DND-41 (cell line): ENCODE results near the gene DCLRE1B.

ENCODE experiments used
- ATAC-seq: fragments of 200-7000 bp; cut with Tn5 transposase; 3 replicates; pipeline ENCODE4 v1.9.1; 2021; ENCODE audit warnings: low read depth; ENCODE audit not compliant: insufficient read depth
- DNase-seq: peaks from one replicate; pipeline ENCODE4 v3.0.0-alpha.2; 2020
- H2AFZ ChIP-seq: 2 replicates; pipeline ENCODE4 v1.6.0; 2012; ENCODE audit warnings: low read depth, low read length
- H3K27ac ChIP-seq: 2 replicates; pipeline ENCODE4 v1.5.1; 2012; ENCODE audit warnings: low read length, inconsistent platforms
- H3K27me3 ChIP-seq: fragments of 200-600 bp; sonication (generic); 2 replicates; pipeline ENCODE4 v1.6.0; 2012; ENCODE audit warnings: low read length, mild to moderate bottlenecking, inconsistent platforms; ENCODE audit not compliant: insufficient read depth, poor library complexity
- H3K36me3 ChIP-seq: 2 replicates; pipeline ENCODE4 v1.5.1; 2012; ENCODE audit warnings: low read length, inconsistent platforms; ENCODE audit not compliant: insufficient read depth
- H3K4me1 ChIP-seq: 2 replicates; pipeline ENCODE4 v1.5.1; 2012; ENCODE audit warnings: mild to moderate bottlenecking, low read length; ENCODE audit not compliant: insufficient read depth
- H3K4me2 ChIP-seq: 2 replicates; pipeline ENCODE4 v1.6.0; 2012; ENCODE audit warnings: mild to moderate bottlenecking, moderate library complexity, low read length, inconsistent platforms; ENCODE audit not compliant: insufficient read depth
- H3K4me3 ChIP-seq, 2 experiments: fragments of 200-600 bp in 1 of 2; shearing (Covaris generic) in 1 of 2; 2 replicates each; pipeline ENCODE4 v1.5.1; 2012 to 2016; ENCODE audit warnings: inconsistent platforms in 2 of 2, low read length in 2 of 2, mild to moderate bottlenecking in 2 of 2, low read depth in 1 of 2, moderate library complexity in 1 of 2
- H3K79me2 ChIP-seq: 2 replicates; pipeline ENCODE4 v1.6.0; 2012; ENCODE audit warnings: low read length, inconsistent platforms; ENCODE audit not compliant: insufficient read depth
- H3K9ac ChIP-seq: 2 replicates; pipeline ENCODE4 v1.6.0; 2012; ENCODE audit warnings: low read depth, mild to moderate bottlenecking, inconsistent platforms, low read length, moderate library complexity
- H3K9me3 ChIP-seq: 2 replicates; pipeline ENCODE4 v1.5.1; 2012; ENCODE audit warnings: low read length, moderate library complexity, mild to moderate bottlenecking, inconsistent platforms; ENCODE audit not compliant: insufficient read depth, severe bottlenecking
- H4K20me1 ChIP-seq: 2 replicates; pipeline ENCODE4 v1.6.0; 2012; ENCODE audit warnings: low read length; ENCODE audit not compliant: insufficient read depth
- EZH2 ChIP-seq: IDR thresholded peaks from 3 replicates; pipeline ENCODE4 v1.6.1; 2012; ENCODE audit warnings: borderline replicate concordance, low read depth, mild to moderate bottlenecking, moderate library complexity, low read length, inconsistent platforms; ENCODE audit not compliant: severe bottlenecking
- TF ChIP-seq, protein P1 (sequence below): IDR thresholded peaks from 2 replicates; pipeline ENCODE4 v1.5.1; 2012; ENCODE audit warnings: borderline replicate concordance, low read length, moderate library complexity, mild to moderate bottlenecking; ENCODE audit not compliant: poor library complexity, severe bottlenecking; ENCODE audit errors: extremely low read depth

The DCLRE1B gene

DNA sequence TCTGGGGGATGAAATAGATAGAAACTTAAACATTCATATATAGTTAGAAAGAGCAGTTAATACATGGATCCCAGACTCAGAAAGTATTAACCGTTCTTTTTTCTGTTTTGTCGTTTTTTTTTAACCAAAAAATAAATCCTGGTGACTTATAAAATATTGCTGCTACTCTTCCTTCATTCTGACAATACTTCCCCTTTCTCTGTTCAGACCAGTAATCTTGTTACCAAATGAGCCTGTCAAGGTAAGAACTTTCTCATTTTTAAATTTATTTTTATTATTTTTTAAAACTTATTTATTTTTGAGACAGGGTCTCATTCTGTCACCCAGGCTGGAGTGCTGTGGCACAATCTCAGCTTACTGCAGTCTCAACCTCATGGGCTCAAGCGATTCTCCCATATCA lies 47.4 kb upstream of the DCLRE1B start:
- H3K9ac ChIP-seq: no peak overlapping the region
- peaks cover 49% of the 10 kb centered on the region for H3K36me3 ChIP-seq
- no peak overlapping the region for H2AFZ ChIP-seq
- no peak for ATAC-seq
- TF ChIP-seq, protein P1, sequence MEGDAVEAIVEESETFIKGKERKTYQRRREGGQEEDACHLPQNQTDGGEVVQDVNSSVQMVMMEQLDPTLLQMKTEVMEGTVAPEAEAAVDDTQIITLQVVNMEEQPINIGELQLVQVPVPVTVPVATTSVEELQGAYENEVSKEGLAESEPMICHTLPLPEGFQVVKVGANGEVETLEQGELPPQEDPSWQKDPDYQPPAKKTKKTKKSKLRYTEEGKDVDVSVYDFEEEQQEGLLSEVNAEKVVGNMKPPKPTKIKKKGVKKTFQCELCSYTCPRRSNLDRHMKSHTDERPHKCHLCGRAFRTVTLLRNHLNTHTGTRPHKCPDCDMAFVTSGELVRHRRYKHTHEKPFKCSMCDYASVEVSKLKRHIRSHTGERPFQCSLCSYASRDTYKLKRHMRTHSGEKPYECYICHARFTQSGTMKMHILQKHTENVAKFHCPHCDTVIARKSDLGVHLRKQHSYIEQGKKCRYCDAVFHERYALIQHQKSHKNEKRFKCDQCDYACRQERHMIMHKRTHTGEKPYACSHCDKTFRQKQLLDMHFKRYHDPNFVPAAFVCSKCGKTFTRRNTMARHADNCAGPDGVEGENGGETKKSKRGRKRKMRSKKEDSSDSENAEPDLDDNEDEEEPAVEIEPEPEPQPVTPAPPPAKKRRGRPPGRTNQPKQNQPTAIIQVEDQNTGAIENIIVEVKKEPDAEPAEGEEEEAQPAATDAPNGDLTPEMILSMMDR: no peak
- no peak for TF ChIP-seq EZH2
- DNase-seq: no peak
- no peak overlapping the region for H3K4me2 ChIP-seq
- peaks cover 6% of the 10 kb centered on the region; the same call in 1 of the 2 replicates for H3K79me2 ChIP-seq
- no peaks in the 10 kb centered on the region for H3K9me3 ChIP-seq
- H3K27me3 ChIP-seq: no peaks in the 10 kb centered on the region
- H3K27ac ChIP-seq: no peak overlapping the region
- H3K4me3 ChIP-seq: no peak overlapping the region
- H4K20me1 ChIP-seq: no peaks in the 10 kb centered on the region
- H3K4me1 ChIP-seq: no peaks in the 10 kb centered on the region

DNA sequence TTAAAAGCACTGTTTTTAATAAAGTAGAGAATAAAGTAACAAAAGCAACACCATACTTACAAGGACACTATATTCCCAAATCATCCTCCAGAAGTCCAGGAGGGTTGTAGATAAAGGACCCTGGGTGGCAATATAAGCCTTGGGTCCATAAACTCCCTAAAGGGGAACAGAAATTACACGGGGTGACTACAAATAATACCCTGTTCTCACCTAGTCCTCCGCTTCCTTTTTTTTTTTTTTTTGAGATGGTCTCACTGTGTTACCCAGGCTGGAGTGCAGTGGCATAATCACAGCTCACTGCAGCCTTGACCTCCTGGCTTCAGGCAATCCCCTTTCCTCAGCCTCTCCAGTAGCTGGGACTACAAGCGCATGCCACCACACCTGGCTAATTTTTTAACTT lies 46.7 kb upstream of the DCLRE1B start:
- Histone ChIP-seq H4K20me1 (no peaks in the 10 kb centered on the region), H3K27ac (no peak overlapping the region), H3K79me2 (peaks cover 6% of the 10 kb centered on the region; the same call in 1 of the 2 replicates), H3K4me2 (no peak overlapping the region), H2AFZ (no peak overlapping the region), H3K9ac (no peak overlapping the region), H3K4me1 (no peaks in the 10 kb centered on the region), H3K9me3 (no peaks in the 10 kb centered on the region), H3K27me3 (no peaks in the 10 kb centered on the region), H3K36me3 (peaks cover 52% of the 10 kb centered on the region), H3K4me3 (no peak overlapping the region)
- ATAC-seq (no peak), DNase-seq (no peak)
- TF ChIP-seq, protein P1: no peak
- TF ChIP-seq EZH2: no peak

DNA sequence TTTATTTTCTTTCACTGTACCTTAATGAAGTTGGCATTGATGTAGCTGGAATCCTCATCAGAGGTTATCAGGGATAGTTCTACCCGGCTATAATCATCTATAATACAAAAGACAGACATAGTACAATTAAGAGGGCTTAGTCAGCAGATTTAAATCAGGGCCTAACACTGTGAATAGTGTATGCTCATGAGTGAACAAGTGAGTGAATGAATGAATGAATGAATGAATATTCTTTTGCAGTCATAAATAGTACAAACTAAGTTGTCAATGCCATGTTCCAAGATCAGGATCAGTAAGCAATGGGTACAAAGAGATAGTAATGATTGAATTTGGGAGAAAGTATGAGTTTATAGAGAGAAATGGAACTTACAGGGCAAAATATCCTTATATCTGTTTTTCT lies 46.1 kb upstream of the DCLRE1B start:
- DNase-seq (no peak), ATAC-seq (no peak)
- Histone ChIP-seq H3K9me3 (no peaks in the 10 kb centered on the region), H3K27me3 (no peaks in the 10 kb centered on the region), H3K9ac (no peak overlapping the region), H4K20me1 (no peaks in the 10 kb centered on the region), H2AFZ (no peak overlapping the region), H3K27ac (no peak overlapping the region), H3K4me3 (no peak overlapping the region), H3K4me2 (no peak overlapping the region), H3K79me2 (peaks cover 6% of the 10 kb centered on the region; the same call in 1 of the 2 replicates), H3K36me3 (peaks cover 53% of the 10 kb centered on the region), H3K4me1 (no peaks in the 10 kb centered on the region)
- TF ChIP-seq, protein P1: no peak
- no peak for TF ChIP-seq EZH2

DNA sequence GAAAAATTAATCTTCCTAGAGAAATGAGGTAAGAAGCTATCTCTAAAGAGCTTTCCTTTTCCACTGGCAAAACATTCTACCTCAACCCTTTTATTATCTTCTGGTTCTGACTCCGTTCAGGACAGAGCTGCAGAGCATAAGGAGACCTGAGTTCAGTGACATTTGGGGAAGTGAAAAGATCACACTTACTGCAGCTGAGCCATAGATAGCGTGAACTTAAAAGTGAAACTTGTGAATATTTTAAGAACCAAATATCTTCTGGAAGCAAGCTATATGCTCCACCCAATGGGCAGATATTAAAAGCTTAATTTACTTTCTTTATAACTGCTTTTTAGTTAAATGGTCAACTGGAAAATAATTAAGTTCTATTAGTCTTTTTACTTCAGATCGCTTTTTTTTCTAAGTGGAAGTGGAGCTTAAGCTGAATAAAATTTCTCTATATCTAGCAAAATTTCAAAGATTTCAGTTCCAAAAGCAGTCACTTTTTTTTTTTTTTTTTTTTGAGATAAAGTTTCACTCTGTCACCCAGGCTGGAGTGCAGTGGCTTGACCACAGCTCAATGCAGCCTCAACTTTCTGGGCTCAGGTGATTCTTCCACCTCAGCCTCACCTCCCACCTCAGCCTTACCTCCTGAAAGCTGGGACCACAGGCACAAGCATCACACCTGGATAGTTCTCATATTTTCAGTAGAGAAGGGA lies 45.5 kb upstream of the DCLRE1B start:
- DNase-seq (no peak), ATAC-seq (no peak)
- Histone ChIP-seq H4K20me1 (no peaks in the 10 kb centered on the region), H3K4me3 (no peak overlapping the region), H3K36me3 (peaks cover 48% of the 10 kb centered on the region), H3K4me2 (no peak overlapping the region), H3K9me3 (no peaks in the 10 kb centered on the region), H3K9ac (no peak overlapping the region), H3K4me1 (no peaks in the 10 kb centered on the region), H3K79me2 (peaks cover 6% of the 10 kb centered on the region; the same call in 1 of the 2 replicates), H2AFZ (no peak overlapping the region), H3K27ac (no peak overlapping the region), H3K27me3 (no peaks in the 10 kb centered on the region)
- TF ChIP-seq, protein P1: no peak
- TF ChIP-seq EZH2: no peak
